Heart right ventricle (tissue), 16 donors: Measurements from ENCODE around the gene SLC31A1. TPM values are rescaled to one million over a fixed set of nuclear protein-coding genes. Genes with fewer than 3 reads are reported as not detected.
A peak's percentile ranks its signal among the peaks of the same experiment; 100 is the strongest.

Experiments used
- ATAC-seq, 8 donors: fragments of 200-7000 bp; cut with Tn5 transposase; one replicate each; pipeline ENCODE4 v1.9.1; 2020; ENCODE audit warnings: mild to moderate bottlenecking in 8 of 8, moderate library complexity in 8 of 8, moderate number of reproducible peaks in 1 of 8
- DNase-seq, 2 donors: peaks; one replicate each; pipeline ENCODE4 v3.0.0-alpha.2; 2020
- H3K27ac ChIP-seq, 10 donors: fragments of 200-600 bp; sonication (generic) in 2 of 10; one replicate each; pipeline versions ENCODE4 v1.5.0 to v1.8.0; 2020 to 2022; ENCODE audit warnings: mild to moderate bottlenecking in 3 of 10
- H3K27me3 ChIP-seq, 7 donors: fragments of 200-600 bp; one replicate each; pipeline ENCODE4 v1.8.0; 2021 to 2022; ENCODE audit warnings: mild to moderate bottlenecking in 2 of 7
- H3K36me3 ChIP-seq, 9 donors: fragments of 200-600 bp; sonication (generic) in 1 of 9; one replicate each; pipeline versions ENCODE4 v1.5.0 to v1.8.0; 2020 to 2022; ENCODE audit warnings: mild to moderate bottlenecking in 2 of 9
- H3K4me1 ChIP-seq, 9 donors: fragments of 200-600 bp; sonication (generic) in 1 of 9; one replicate each; pipeline versions ENCODE4 v1.5.0 to v1.8.0; 2020 to 2022; ENCODE audit warnings: mild to moderate bottlenecking in 4 of 9
- H3K4me3 ChIP-seq, 10 donors: fragments of 200-600 bp; sonication (generic) in 2 of 10; one replicate each; pipeline versions ENCODE4 v1.5.0 to v1.8.0; 2020 to 2022; ENCODE audit warnings: mild to moderate bottlenecking in 7 of 10, moderate library complexity in 2 of 10
- H3K9me3 ChIP-seq, 11 donors: fragments of 200-600 bp in 10 of 11; sonication (generic) in 2 of 11; one replicate each; pipeline versions ENCODE4 v1.5.0 to v1.8.0; 2013 to 2022; ENCODE audit warnings: mild to moderate bottlenecking in 2 of 11, control low read depth in 1 of 11, moderate library complexity in 1 of 11
- WGBS, 2 donors: extraction: QIAGEN DNeasy Blood & Tissue Kit; methylation state at CpG; one replicate each; pipeline ENCODE4 v1.1.7; 2013; ENCODE audit warnings: inconsistent platforms in 1 of 2; 5-methylcytosine and 5-hydroxymethylcytosine counted together
- intact Hi-C, 10 donors: fragments of 100-400 bp; cut with DNase I; formaldehyde crosslinking; loops; one replicate each; pipeline versions ENCODE4 v1.11.1 to v1.14.2; 2022
- polyA plus RNA-seq, 2 donors: library from polyadenylated mRNA; stranded (reverse); fragments of 200-250 nt; gene quantifications; one replicate each; pipeline ENCODE4 v1.2.3, GENCODE V29; 2013
- total RNA-seq, 10 donors: library from RNA; stranded (reverse); fragmentation: NEBNext Ultra II Directional in 3 of 10; extraction: Animal tissue kit (Norgen Biotek cat#: 25700) in 3 of 10; gene quantifications; one replicate each; pipeline versions ENCODE4 v1.2.1 to v1.2.4, GENCODE V29; 2021 to 2023
- TF ChIP-seq, protein P1 (sequence below), 9 donors: fragments of 200-600 bp; sonication (generic) in 2 of 9; IDR thresholded peaks; one replicate each; pipeline versions ENCODE4 v1.5.0 to v1.8.0; 2021 to 2022; ENCODE audit warnings: antibody characterized with exemption in 9 of 9, mild to moderate bottlenecking in 5 of 9, moderate library complexity in 1 of 9
- donor health status: Arrhythmogenic right ventricular cardiomyopathy.
- donor health status: ischemic (EF 13 %, LVEDD 7.1; RV severe dilation, severe dysfunction).
- donor health status: healthy with polysubstance abuse.
- donor health status: DM: no; HTN: yes; CAD: no.
- donor health status: DM: no; HTN: no; CAD: no.
- donor health status: ischemic (EF 25% LVEDD 6.9; RV normal size, moderate dysfunction).
- donor health status: ischemic (EF 25% LVEDD 5.7; RV mildly dilated, moderate dysfunction).
- donor health status: healthy.
- donor health status: DM: yes; HTN: yes; CAD: no.
- donor health status: Ischemic cardiomyopathy.
- donor health status: ischemic (EF 35%, LVEDD 5.7; RV mildly dilated, moderate dysfunction).
- donor health status: nonischemic (EF 11% LVEDD 7.7; RV severe dilation, severe dysfunction).
- donor health status: DM: yes; HTN: yes; CAD: no.
- donor health status: PGD.
- donor health status: ischemic (EF 29% LVEDD 5.4; RV normal size, mild dysfunction).
- donor health status: nonischemic (EF 23%, LVEDD 6.1; RV moderate dilation, normal function).

SLC31A1 gene
- total and polyA plus RNA-seq, 12 donors, result 3.6 to 18.4 (median 10.9) TPM

DNA sequence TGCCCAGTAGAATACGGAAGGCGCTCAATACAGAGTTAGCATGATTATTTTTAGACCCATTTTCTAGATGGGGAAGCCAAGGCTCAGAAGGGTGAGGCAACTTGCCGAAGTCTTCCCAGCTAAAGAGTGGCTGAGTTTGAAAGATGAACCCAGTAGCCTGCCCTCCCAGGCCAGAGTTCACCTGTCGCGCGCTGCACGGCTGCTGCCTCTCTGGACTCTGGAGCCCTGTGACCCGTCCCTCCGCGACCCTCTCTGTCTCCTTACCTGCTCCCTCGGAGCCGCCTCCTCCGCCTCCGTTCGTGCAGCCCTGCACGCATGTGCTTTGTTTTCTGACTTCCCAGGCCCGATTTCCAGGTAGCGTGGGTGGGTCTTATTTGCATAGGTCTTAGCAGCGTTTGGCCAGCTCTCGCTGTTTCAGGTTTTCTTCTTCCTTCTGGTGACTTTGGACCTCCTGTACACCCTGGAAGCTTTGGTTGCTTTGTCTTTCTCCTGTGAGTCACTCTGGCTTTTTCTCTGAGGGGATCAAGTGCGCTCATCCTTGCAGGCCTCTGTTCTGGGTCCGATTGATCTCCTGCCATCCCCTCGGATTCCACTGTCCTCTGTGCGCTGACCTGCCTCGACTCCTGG, 81.6 kb downstream of the SLC31A1 start, which contains the start of gene RNF183:
RNF183 (minus strand) TSS at position 585 of the 627 bp plus-strand sequence. CDS start 5,192 bp downstream, outside the sequence.
- 83 to 84% methylated on average over 25 of the region's 25 CpGs for WGBS, 2 donors
- intact Hi-C loops, result loop anchor here in 1 of 10 donors (5.0 to 10.0 kb wide), 2 partner anchors 102 to 359 kb away; partner anchors contain the start of gene ALAD
- TF ChIP-seq, protein P1, sequence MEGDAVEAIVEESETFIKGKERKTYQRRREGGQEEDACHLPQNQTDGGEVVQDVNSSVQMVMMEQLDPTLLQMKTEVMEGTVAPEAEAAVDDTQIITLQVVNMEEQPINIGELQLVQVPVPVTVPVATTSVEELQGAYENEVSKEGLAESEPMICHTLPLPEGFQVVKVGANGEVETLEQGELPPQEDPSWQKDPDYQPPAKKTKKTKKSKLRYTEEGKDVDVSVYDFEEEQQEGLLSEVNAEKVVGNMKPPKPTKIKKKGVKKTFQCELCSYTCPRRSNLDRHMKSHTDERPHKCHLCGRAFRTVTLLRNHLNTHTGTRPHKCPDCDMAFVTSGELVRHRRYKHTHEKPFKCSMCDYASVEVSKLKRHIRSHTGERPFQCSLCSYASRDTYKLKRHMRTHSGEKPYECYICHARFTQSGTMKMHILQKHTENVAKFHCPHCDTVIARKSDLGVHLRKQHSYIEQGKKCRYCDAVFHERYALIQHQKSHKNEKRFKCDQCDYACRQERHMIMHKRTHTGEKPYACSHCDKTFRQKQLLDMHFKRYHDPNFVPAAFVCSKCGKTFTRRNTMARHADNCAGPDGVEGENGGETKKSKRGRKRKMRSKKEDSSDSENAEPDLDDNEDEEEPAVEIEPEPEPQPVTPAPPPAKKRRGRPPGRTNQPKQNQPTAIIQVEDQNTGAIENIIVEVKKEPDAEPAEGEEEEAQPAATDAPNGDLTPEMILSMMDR (IDR thresholded peaks at IDR 0.05), result no peak

DNA sequence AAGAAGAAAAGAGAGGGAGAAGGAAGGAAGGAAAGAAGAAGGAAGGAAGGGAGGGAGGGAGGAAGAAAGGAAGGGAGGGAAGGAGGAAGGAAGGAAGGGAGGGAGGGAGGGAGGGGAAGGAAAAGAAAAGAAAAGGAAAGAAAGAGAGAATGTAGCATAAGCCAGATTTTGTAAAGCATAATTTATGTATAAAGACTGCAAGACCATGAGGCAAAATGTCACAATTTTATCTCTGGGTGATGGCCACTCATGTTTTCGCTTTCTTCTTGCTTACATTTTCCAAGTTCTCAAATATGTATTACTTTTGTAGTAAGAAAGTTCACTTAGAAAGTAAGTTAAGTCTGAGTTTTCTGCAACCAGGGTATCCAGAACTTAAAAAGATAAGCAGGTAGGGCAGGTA, 85.2 kb downstream of the SLC31A1 start:
- DNase-seq (no peak), ATAC-seq (no peak)
- peaks cover 0 to 25% (median 18%) of the 10 kb centered on the region in 9 donors for H3K4me1 ChIP-seq
- H3K36me3 ChIP-seq, result no peaks in the 10 kb centered on the region
- WGBS, 2 donors, result 90 to 95% methylated on average over 1 of the region's 1 CpG
- H3K9me3 ChIP-seq, result no peaks in the 10 kb centered on the region
- no peak overlapping the region for H3K27ac ChIP-seq
- intact Hi-C loops, result loop anchor here in 4 of 10 donors (5.0 to 10.0 kb wide), 3 partner anchors 96 to 351 kb away; partner anchors contain the start of gene ALAD (in 2 of the 4)
- TF ChIP-seq, protein P1 (IDR thresholded peaks at IDR 0.05), result no peak
- no peak overlapping the region for H3K4me3 ChIP-seq
- H3K27me3 ChIP-seq, result no peaks in the 10 kb centered on the region

More for the DNA sequence above, 81.6 kb downstream of the SLC31A1 start, which contains the start of gene RNF183:
- no peak for ATAC-seq
- no peaks in the 10 kb centered on the region for H3K36me3 ChIP-seq
- H3K27me3 ChIP-seq, result no peaks in the 10 kb centered on the region
- DNase-seq, result no peak
- H3K27ac ChIP-seq, result no peak within 1 kb of the TSS
- peaks cover 0 to 9% (median 0%) of the 10 kb centered on the region in 9 donors for H3K4me1 ChIP-seq
- no peak within 1 kb of the TSS for H3K4me3 ChIP-seq
- no peaks in the 10 kb centered on the region for H3K9me3 ChIP-seq

DNA sequence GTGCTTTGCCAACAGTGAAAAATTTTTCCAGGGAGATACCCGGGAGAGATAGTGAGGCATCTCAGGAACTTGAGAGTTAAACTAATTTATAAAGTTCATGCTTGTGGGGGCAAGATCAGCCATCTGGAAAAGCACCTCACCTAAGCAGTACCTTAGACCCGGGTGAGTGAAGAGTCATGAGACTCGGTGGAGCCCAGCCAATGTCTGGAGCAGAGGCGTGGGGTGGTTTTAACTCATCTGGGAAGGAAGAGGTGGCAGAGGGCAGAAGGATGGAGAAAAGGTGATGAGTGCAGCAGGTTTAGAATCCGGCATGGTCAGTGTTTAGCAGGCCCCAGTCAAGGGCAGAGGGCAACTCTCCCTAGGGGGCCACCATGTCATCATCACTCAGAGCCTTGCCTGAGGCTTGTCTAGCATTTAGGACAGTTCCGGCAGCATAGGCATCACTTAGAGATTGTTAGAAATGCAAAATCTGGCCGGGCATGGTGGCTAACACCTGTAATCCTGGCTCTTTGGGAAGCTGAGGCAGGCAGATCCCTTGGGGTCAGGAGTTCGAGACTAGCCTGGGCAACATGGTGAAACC, 86.1 kb downstream of the SLC31A1 start:
- no peaks in the 10 kb centered on the region for H3K9me3 ChIP-seq
- H3K4me3 ChIP-seq, result no peak overlapping the region
- H3K36me3 ChIP-seq, result no peaks in the 10 kb centered on the region
- peaks cover 0 to 28% (median 18%) of the 10 kb centered on the region in 9 donors for H3K4me1 ChIP-seq
- H3K27ac ChIP-seq, result no peak overlapping the region
- 58 to 65% methylated on average over 8 of the region's 8 CpGs for WGBS, 2 donors
- no peak for ATAC-seq
- no peaks in the 10 kb centered on the region for H3K27me3 ChIP-seq
- DNase-seq, result no peak
- TF ChIP-seq, protein P1 (IDR thresholded peaks at IDR 0.05), result no peak
- intact Hi-C loops, result loop anchor here in 4 of 10 donors (5.0 to 10.0 kb wide), 3 partner anchors 95 to 350 kb away; partner anchors contain the start of gene ALAD (in 2 of the 4)

DNA sequence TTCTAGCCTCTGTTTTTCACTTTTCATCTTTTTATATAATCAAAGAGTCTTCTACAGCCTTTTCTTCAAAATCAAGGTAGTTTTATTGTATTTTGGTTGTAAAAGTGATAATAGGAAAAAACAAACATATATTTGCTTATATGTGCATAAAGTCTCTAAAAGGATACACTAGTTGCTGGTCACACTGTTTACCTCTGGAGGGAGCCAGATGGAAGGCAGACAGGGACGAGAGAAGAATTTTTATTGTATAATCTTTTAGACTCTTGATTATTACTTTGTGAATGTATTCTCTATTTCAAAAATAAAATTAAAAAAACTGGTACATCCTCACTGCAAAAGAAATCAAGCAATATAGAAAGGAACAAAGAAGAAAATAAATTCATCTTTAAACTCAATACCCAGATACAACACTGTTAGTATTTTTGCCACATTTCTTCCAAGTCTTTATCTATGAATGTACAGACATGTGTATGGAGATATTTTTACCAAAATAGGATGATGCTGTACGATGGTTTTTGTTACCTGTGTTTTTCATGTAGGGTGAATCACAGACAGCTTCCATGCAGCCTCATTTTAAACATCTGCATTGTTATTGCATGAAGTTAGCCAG, 88.0 kb downstream of the SLC31A1 start:
- peak in 1 of 2 donors; percentile 34 for DNase-seq
- no peaks in the 10 kb centered on the region for H3K9me3 ChIP-seq
- H3K4me1 ChIP-seq, result peaks cover 0 to 28% (median 18%) of the 10 kb centered on the region in 9 donors
- peak overlapping the region in 3 of 10 donors; percentile 71 to 77 (median 74) for H3K27ac ChIP-seq
- no peak overlapping the region for H3K4me3 ChIP-seq
- H3K27me3 ChIP-seq, result no peaks in the 10 kb centered on the region
- intact Hi-C loops, result loop anchor here in 7 of 10 donors (1.0 to 10.0 kb wide), 6 partner anchors 93 to 348 kb away; partner anchors contain the start of gene ALAD (in 2 of the 7)
- H3K36me3 ChIP-seq, result no peaks in the 10 kb centered on the region
- 1 to 3% methylated on average over 2 of the region's 2 CpGs for WGBS, 2 donors
- peak in 3 of 8 donors; percentile 69 to 76 (median 72) for ATAC-seq
- TF ChIP-seq, protein P1 (IDR thresholded peaks at IDR 0.05), result peak; percentile 41 to 80 (median 66)
